Body of pancreas (tissue), 4 donors: ENCODE data around the gene NFYC.

ENCODE experiments used
- CTCF ChIP-seq, 7 experiments: fragments of 450-650 bp in 4 of 7; fragments of 200-600 bp in 3 of 7; sonication (generic) in 3 of 7; IDR thresholded peaks; one replicate each; pipeline ENCODE4 v1.5.1; 2016 to 2019; ENCODE audit warnings: antibody characterized with exemption in 7 of 7
- POLR2A ChIP-seq, 3 donors: fragments of 450-650 bp; IDR thresholded peaks; one replicate each; pipeline ENCODE4 v1.6.1; 2016; ENCODE audit warnings: antibody characterized with exemption in 3 of 3, mild to moderate bottlenecking in 2 of 3

- TF ChIP-seq CTCF (IDR thresholded peaks at IDR 0.05) (no peak), POLR2A (IDR thresholded peaks at IDR 0.05) (no peak)
Observed at GRCh38 chr1:40684669-40685068, 6.8 kb upstream of the NFYC start.
